GM12878 (cell line): Measurements from ENCODE around the gene AZU1. TPM values are rescaled to one million over a fixed set of nuclear protein-coding genes. Genes with fewer than 3 reads are reported as not detected.
A peak's percentile ranks its signal among the peaks of the same experiment; 100 is the strongest.
"Not testable (repeated sequence)": the region's sequence is repeated elsewhere in the genome, so short reads cannot be mapped to it uniquely, and the experiment has no call there.

Experiments used
- ATAC-seq: fragments of 200-7000 bp; cut with Tn5 transposase; 3 replicates; pipeline ENCODE4 v1.9.1; 2020; ENCODE audit warnings: mild to moderate bottlenecking, moderate library complexity
- BruUV-seq: library from RNA; stranded (reverse); fragments of 400-500 nt; replicated peaks from 2 replicates; lab custom pipeline; 2021; lab: Mats Ljungman, UMichigan
- CTCF ChIA-PET: fragments of 300-600 bp; sonication (Branson Sonifier 250); formaldehyde crosslinking; extraction: SDS; loops from one replicate; lab custom pipeline; 2021; ENCODE audit warnings: inconsistent platforms; lab: Yijun Ruan, JAX
- POLR2A ChIA-PET: fragments of 350-600 bp; formaldehyde crosslinking; extraction: SDS; loops from one replicate; lab custom pipeline; 2021; ENCODE audit warnings: inconsistent platforms; lab: Charles Lee
- RAD21 ChIA-PET: fragments of 300-600 bp; sonication (Branson Sonifier 250); formaldehyde crosslinking; loops from one replicate; lab custom pipeline; 2023; ENCODE audit warnings: antibody characterized with exemption; ENCODE audit not compliant: unreplicated experiment; lab: Charles Lee
- SMC1A ChIA-PET: fragments of 300-600 bp; sonication (Branson Sonifier 250); formaldehyde crosslinking; loops from one replicate; lab custom pipeline; 2023; ENCODE audit not compliant: unreplicated experiment, uncharacterized antibody; lab: Charles Lee
- DNase-seq: peaks from one replicate; pipeline ENCODE4 v3.0.0-alpha.2; 2011; ENCODE audit warnings: low read depth, low spot score
- FAIRE-seq: peaks from 3 replicates; lab custom pipeline; 2011; peaks lifted over from hg19 to GRCh38; lab: Jason Lieb, UNC
- H2AFZ ChIP-seq: 2 replicates; pipeline ENCODE4 v1.6.0; 2011; ENCODE audit warnings: low read depth, low read length, control low read depth; ENCODE audit not compliant: control insufficient read depth
- H3K27ac ChIP-seq: 2 replicates; pipeline ENCODE4 v1.5.1; 2011; ENCODE audit warnings: control low read depth; ENCODE audit not compliant: control insufficient read depth, insufficient read depth
- H3K27me3 ChIP-seq, 2 experiments: replicated peaks in 1 of 2; 2 replicates each; pipeline versions ENCODE4 v1.6.0 to v1.6.1; 2011; ENCODE audit warnings: low read length in 1 of 2; ENCODE audit not compliant: control insufficient read depth in 2 of 2, insufficient read depth in 2 of 2
- H3K36me3 ChIP-seq, 2 experiments: 2 replicates each; pipeline ENCODE4 v1.5.1; 2011; ENCODE audit warnings: low read length in 1 of 2; ENCODE audit not compliant: control insufficient read depth in 2 of 2, insufficient read depth in 2 of 2
- H3K4me1 ChIP-seq: 2 replicates; pipeline ENCODE4 v1.6.1; 2011; ENCODE audit warnings: mild to moderate bottlenecking, low read length, moderate library complexity, mixed read lengths; ENCODE audit not compliant: control insufficient read depth, insufficient read depth
- H3K4me2 ChIP-seq: 2 replicates; pipeline ENCODE4 v1.6.0; 2011; ENCODE audit warnings: control low read depth; ENCODE audit not compliant: control insufficient read depth, insufficient read depth
- H3K4me3 ChIP-seq: fragments of 200-600 bp; sonication (generic); 2 replicates; pipeline ENCODE4 v1.5.1; 2016
- H3K79me2 ChIP-seq: 2 replicates; pipeline ENCODE4 v1.6.0; 2011; ENCODE audit warnings: low read length; ENCODE audit not compliant: control insufficient read depth, insufficient read depth
- H3K9ac ChIP-seq: 2 replicates; pipeline ENCODE4 v1.8.0; 2011; ENCODE audit warnings: low read length, control low read depth, mixed read lengths; ENCODE audit not compliant: control insufficient read depth, insufficient read depth
- H3K9me3 ChIP-seq: replicated peaks from 3 replicates; pipeline ENCODE4 v1.5.1; 2011; ENCODE audit warnings: mild to moderate bottlenecking, low read length; ENCODE audit not compliant: control insufficient read depth, insufficient read depth
- H4K20me1 ChIP-seq: 2 replicates; pipeline ENCODE4 v1.6.0; 2011; ENCODE audit not compliant: control insufficient read depth, insufficient read depth
- EED ChIP-seq: sonication (generic); IDR thresholded peaks from 2 replicates; pipeline ENCODE4 v1.6.1; 2016; ENCODE audit warnings: antibody characterized with exemption, low read depth
- FOS ChIP-seq: IDR thresholded peaks from 3 replicates; pipeline ENCODE4 v1.6.1; 2011; ENCODE audit warnings: borderline replicate concordance; ENCODE audit not compliant: insufficient read length; ENCODE audit errors: extremely low read depth
- PML ChIP-seq: IDR thresholded peaks from 2 replicates; pipeline ENCODE4 v1.6.1; 2012; ENCODE audit warnings: low read length, inconsistent platforms
- RAD21 ChIP-seq: IDR thresholded peaks from 2 replicates; pipeline ENCODE4 v1.6.1; 2011; ENCODE audit warnings: mild to moderate bottlenecking, low read depth, low read length, moderate library complexity; ENCODE audit not compliant: insufficient read depth
- SPI1 ChIP-seq: IDR thresholded peaks from 2 replicates; pipeline ENCODE4 v1.6.1; 2011; ENCODE audit warnings: low read depth, mild to moderate bottlenecking, low read length, moderate library complexity, borderline replicate concordance; ENCODE audit not compliant: insufficient read depth
- TARDBP ChIP-seq: IDR thresholded peaks from 2 replicates; pipeline ENCODE4 v1.6.1; 2016; ENCODE audit warnings: borderline replicate concordance
- TCF12 ChIP-seq: IDR thresholded peaks from 2 replicates; pipeline ENCODE4 v1.6.1; 2011; ENCODE audit warnings: low read depth, mild to moderate bottlenecking, low read length
- WGBS: methylation state at CpG from one replicate; pipeline ENCODE4 v1.1.6; 2016; ENCODE audit warnings: low lambda C conversion rate; ENCODE audit not compliant: insufficient replicate concordance, insufficient coverage; ENCODE audit errors: missing lambda C conversion rate; 5-methylcytosine and 5-hydroxymethylcytosine counted together
- in situ Hi-C: fragments of 300-500 bp; cut with MboI; formaldehyde crosslinking; loops from 9 replicates; pipeline ENCODE4 v1.14.3; 2018; ENCODE audit warnings: mixed read lengths
- intact Hi-C: fragments of 100-400 bp; cut with micrococcal nuclease; formaldehyde crosslinking; loops from one replicate; pipeline ENCODE4 v1.14.2; 2022; ENCODE audit not compliant: unreplicated experiment
- polyA plus RNA-seq, 11 experiments: library from polyadenylated mRNA; depleted of rRNA in 4 of 11; unstranded in 6 of 11; stranded (reverse) in 5 of 11; fragments of >200 nt; fragmentation: Nextera tagmentation in 4 of 11; fragmentation: Illumina TruSeq in 1 of 11; extraction: Ambion mirVana in 4 of 11; extraction: Trizol in 1 of 11; gene quantifications; 1 replicate in 1 of 11; 2 replicates in 10 of 11; pipeline versions ENCODE4 v1.2.1 to v1.2.3, GENCODE V29; 2011 to 2016; ENCODE audit warnings: inconsistent platforms in 2 of 11, missing spikeins in 2 of 11, low read depth in 1 of 11
- total RNA-seq, 4 experiments: library from RNA; depleted of rRNA in 3 of 4; stranded (reverse); fragments of >200 nt in 3 of 4; fragmentation: Illumina TruSeq in 1 of 4; extraction: Trizol in 1 of 4; gene quantifications; 2 replicates each; pipeline versions ENCODE4 v1.2.1 to v1.2.3, GENCODE V29; 2013 to 2021

The AZU1 gene
- total and polyA plus RNA-seq, 10 of the 15 experiments (the other 5 are each of a cell fraction or from before 2014, with no cell fraction given) = not detected

GRCh38 chr19:840519-841206 is 13.0 kb downstream of the AZU1 start, which contains the start of gene PRTN3:
Gene PRTN3, plus strand, starts transcription at chr19:840999. Its CDS starts 10 bp downstream, at chr19:841009.
- H3K9me3 ChIP-seq = no peaks in the 10 kb centered on the region; the same call in 2 of the 3 replicates
- ChIA-PET SMC1A (no interaction called here), RAD21 (no interaction called here), POLR2A (no interaction called here), CTCF (no interaction called here)
- in situ Hi-C loops (no loop called here), intact Hi-C loops (no loop called here)
- H3K4me3 ChIP-seq = no peak within 1 kb of the TSS
- no peak for FAIRE-seq
- no TSS peak for BruUV-seq
- H3K36me3 ChIP-seq = no peaks in the 10 kb centered on the region
- no peak within 1 kb of the TSS for H2AFZ ChIP-seq
- no peaks in the 10 kb centered on the region for H4K20me1 ChIP-seq
- WGBS = 23% methylated on average over 24 of the region's 24 CpGs
- H3K4me1 ChIP-seq = peaks cover 2% of the 10 kb centered on the region; the same call in 1 of the 2 replicates
- H3K4me2 ChIP-seq = no peak within 1 kb of the TSS
- no peak within 1 kb of the TSS for H3K27ac ChIP-seq
- TF ChIP-seq TARDBP (no peak), RAD21 (no peak), EED (no peak), PML (no peak), SPI1 (peak; percentile 30; the same call in 1 of the 2 replicates), TCF12 (no peak), FOS (no peak)
- no peaks in the 10 kb centered on the region for H3K79me2 ChIP-seq
- H3K9ac ChIP-seq = no peak within 1 kb of the TSS
- H3K27me3 ChIP-seq = no peaks in the 10 kb centered on the region; a peak in 1 of 4 replicates
- no peak for ATAC-seq
- DNase-seq = no peak

GRCh38 chr19:842802-843179 is 15.2 kb downstream of the AZU1 start:
- BruUV-seq, SMC1A ChIA-PET, intact Hi-C loops, DNase-seq, H3K4me2 ChIP-seq, H3K27me3 ChIP-seq, FAIRE-seq, in situ Hi-C loops, ATAC-seq, H3K27ac ChIP-seq, H3K9me3 ChIP-seq, H3K4me3 ChIP-seq, H3K36me3 ChIP-seq, CTCF ChIA-PET, H4K20me1 ChIP-seq, H3K79me2 ChIP-seq, RAD21 ChIA-PET, H2AFZ ChIP-seq, H3K9ac ChIP-seq, POLR2A ChIA-PET, H3K4me1 ChIP-seq: not testable (repeated sequence)
- WGBS = 58% methylated on average over 7 of the region's 7 CpGs
